Stimulated activated CD8-positive, alpha-beta memory T cell treated with anti-CD3 and anti-CD28 coated beads, Interleukin-4, amount 100 ng/mL, for 1 hour (primary cell): Measurements from ENCODE around the gene ZFP42.
"Not testable (repeated sequence)": the region's sequence is repeated elsewhere in the genome, so short reads cannot be mapped to it uniquely, and the experiment has no call there.

Experiments
- DNase-seq, 2 donors: peaks; one replicate each; pipeline ENCODE4 v3.0.0-alpha.2; 2020; ENCODE audit warnings: low read depth in 2 of 2, low spot score in 1 of 2

Gene ZFP42

GRCh38 chr4:187995322-187996207 lies at the start of gene ZFP42:
ZFP42 (plus strand) TSS chr4:187995771; CDS start chr4:188002808, 7,037 bp downstream.
- no peak for DNase-seq

GRCh38 chr4:187961171-187961570 lies 34.4 kb upstream of the ZFP42 start:
- DNase-seq: no peak

GRCh38 chr4:187961961-187962360 lies 33.6 kb upstream of the ZFP42 start:
- no peak for DNase-seq

GRCh38 chr4:187962926-187963325 lies 32.6 kb upstream of the ZFP42 start:
- no peak for DNase-seq

GRCh38 chr4:187965726-187966125 lies 29.8 kb upstream of the ZFP42 start:
- no peak for DNase-seq

- DNase-seq: no peak
Observed at GRCh38 chr4:187972135-187972534, 23.4 kb upstream of the ZFP42 start.

- no peak for DNase-seq
Observed at GRCh38 chr4:187983746-187984145, 11.8 kb upstream of the ZFP42 start.

GRCh38 chr4:187992971-187993370 lies 2.6 kb upstream of the ZFP42 start:
- DNase-seq: no peak

GRCh38 chr4:187993827-187994226 lies 1.7 kb upstream of the ZFP42 start:
- DNase-seq: no peak

- DNase-seq: no peak
Observed at GRCh38 chr4:187996502-187997177, 1.1 kb downstream of the ZFP42 start.

- not testable (repeated sequence) for DNase-seq
Observed at GRCh38 chr4:187997991-187998390, 2.4 kb downstream of the ZFP42 start.

- no peak for DNase-seq
Observed at GRCh38 chr4:187999406-187999932, 3.9 kb downstream of the ZFP42 start.

- no peak for DNase-seq
Observed at GRCh38 chr4:188002323-188002722, 6.8 kb downstream of the ZFP42 start.

GRCh38 chr4:188002751-188003150 lies 7.2 kb downstream of the ZFP42 start:
- no peak for DNase-seq

GRCh38 chr4:188005561-188005960 lies 10.0 kb downstream of the ZFP42 start:
- DNase-seq: no peak

GRCh38 chr4:188006285-188006848 lies 10.8 kb downstream of the ZFP42 start:
- no peak for DNase-seq

GRCh38 chr4:188008377-188008776 lies 12.8 kb downstream of the ZFP42 start:
- no peak for DNase-seq

GRCh38 chr4:188012426-188012945 lies 16.9 kb downstream of the ZFP42 start:
- no peak for DNase-seq

GRCh38 chr4:188015025-188015940 lies 19.7 kb downstream of the ZFP42 start:
- no peak for DNase-seq

GRCh38 chr4:188016754-188017153 lies 21.2 kb downstream of the ZFP42 start:
- no peak for DNase-seq
